Omental fat pad (tissue), 4 donors: ENCODE measurements around the gene MCM9. TPM values are rescaled to one million over a fixed set of nuclear protein-coding genes. Genes with fewer than 3 reads are reported as not detected.
A peak's percentile ranks its signal among the peaks of the same experiment; 100 is the strongest.

Source experiments
- ATAC-seq: fragments of 150-250 bp; one replicate; pipeline ENCODE4 v1.9.1; 2016; ENCODE audit warnings: mild to moderate bottlenecking, moderate library complexity; ENCODE audit not compliant: low FRiP score
- DNase-seq: peaks from one replicate; pipeline ENCODE4 v3.0.0-alpha.2; 2019; ENCODE audit warnings: low spot score
- CTCF ChIP-seq, 3 donors: fragments of 450-650 bp; IDR thresholded peaks; one replicate each; pipeline ENCODE4 v1.5.1; 2016 to 2017; ENCODE audit warnings: antibody characterized with exemption in 3 of 3, mild to moderate bottlenecking in 3 of 3, moderate library complexity in 2 of 3
- total RNA-seq, 4 donors: library from RNA; depleted of rRNA; stranded (reverse); fragments of >200 nt; gene quantifications; one replicate each; pipeline ENCODE4 v1.1.0, GENCODE V29; 2016

The MCM9 gene
- total RNA-seq, 4 donors from 2014 or later = 12.2 to 25.9 (median 14.3) TPM

GRCh38 chr6:118780668-118781067 lies 154.3 kb downstream of the MCM9 start:
- ATAC-seq = no peak
- DNase-seq = no peak

GRCh38 chr6:118776607-118777549 lies 158.1 kb downstream of the MCM9 start:
- ATAC-seq = peak; percentile 81
- peak in 1 of 3 donors; percentile 57 for TF ChIP-seq CTCF (IDR thresholded peaks at IDR 0.05)
- DNase-seq = no peak

More at GRCh38 chr6:118780668-118781067, 154.3 kb downstream of the MCM9 start:
- no peak for TF ChIP-seq CTCF (IDR thresholded peaks at IDR 0.05)

GRCh38 chr6:118775381-118775780 lies 159.6 kb downstream of the MCM9 start:
- ATAC-seq (no peak), DNase-seq (no peak)
- no peak for TF ChIP-seq CTCF (IDR thresholded peaks at IDR 0.05)

GRCh38 chr6:118774581-118774980 lies 160.4 kb downstream of the MCM9 start:
- TF ChIP-seq CTCF (IDR thresholded peaks at IDR 0.05) = no peak
- ATAC-seq (no peak), DNase-seq (no peak)

- ATAC-seq (no peak), DNase-seq (no peak)
- no peak for TF ChIP-seq CTCF (IDR thresholded peaks at IDR 0.05)
Measured at GRCh38 chr6:118772886-118773285, 162.1 kb downstream of the MCM9 start.

- DNase-seq (no peak), ATAC-seq (no peak)
- TF ChIP-seq CTCF (IDR thresholded peaks at IDR 0.05) = no peak
Measured at GRCh38 chr6:118771253-118771652, 163.7 kb downstream of the MCM9 start.

- TF ChIP-seq CTCF (IDR thresholded peaks at IDR 0.05) = no peak
- no peak for ATAC-seq
- DNase-seq = no peak
Measured at GRCh38 chr6:118770835-118771234, 164.1 kb downstream of the MCM9 start.
